HepG2 (cell line): ENCODE data around the gene NDE1. TPM values are rescaled to one million over a fixed set of nuclear protein-coding genes. Genes with fewer than 3 reads are reported as not detected.

ENCODE experiments used
- ATF1 ChIP-seq: IDR thresholded peaks from 2 replicates; pipeline ENCODE4 v1.6.1; 2016; ENCODE audit warnings: mild to moderate bottlenecking, control low read depth
- CC2D1A ChIP-seq: sonication (generic); formaldehyde crosslinking; IDR thresholded peaks from 2 replicates; pipeline ENCODE4 v1.8.1; 2023; ENCODE audit warnings: mild to moderate bottlenecking, missing genetic modification reagents
- ELF1 ChIP-seq: sonication (generic); formaldehyde crosslinking; IDR thresholded peaks from 2 replicates; pipeline ENCODE4 v1.4.0; 2020; ENCODE audit warnings: missing genetic modification reagents
- KDM1A ChIP-seq: IDR thresholded peaks from 2 replicates; pipeline ENCODE4 v1.6.1; 2016; ENCODE audit warnings: missing compliant biosample characterization
- LBX2 ChIP-seq: sonication (generic); formaldehyde crosslinking; IDR thresholded peaks from 2 replicates; pipeline ENCODE4 v1.5.0; 2020; ENCODE audit warnings: missing genetic modification reagents, mild to moderate bottlenecking, borderline replicate concordance
- MIXL1 ChIP-seq: IDR thresholded peaks from 2 replicates; pipeline ENCODE4 v1.6.1; 2016
- PREB ChIP-seq: sonication (generic); formaldehyde crosslinking; IDR thresholded peaks from 2 replicates; pipeline ENCODE4 v1.4.0; 2020; ENCODE audit warnings: missing genetic modification reagents
- SNRNP70 ChIP-seq: fragments of 200-400 bp; formaldehyde crosslinking; IDR thresholded peaks from 2 replicates; pipeline ENCODE4 v1.6.1; 2017; ENCODE audit warnings: mild to moderate bottlenecking, low read depth, low read length, moderate library complexity
- SSRP1 ChIP-seq: IDR thresholded peaks from 2 replicates; pipeline ENCODE4 v1.6.1; 2016; ENCODE audit warnings: control low read depth
- TCF7L2 ChIP-seq: IDR thresholded peaks from 2 replicates; pipeline ENCODE4 v1.6.1; 2011; ENCODE audit warnings: mild to moderate bottlenecking, low read depth, low read length, moderate library complexity
- ZBTB40 ChIP-seq, 2 experiments: fragments of 450-650 bp in 1 of 2; sonication (generic) in 1 of 2; formaldehyde crosslinking in 1 of 2; IDR thresholded peaks; 2 replicates each; pipeline versions ENCODE4 v1.6.1 to v1.8.0; 2016 to 2022; ENCODE audit warnings: antibody characterized with exemption in 1 of 2, mild to moderate bottlenecking in 1 of 2, missing genetic modification reagents in 1 of 2
- ZBTB8A ChIP-seq: sonication (generic); formaldehyde crosslinking; IDR thresholded peaks from 2 replicates; pipeline ENCODE4 v1.4.0; 2020; ENCODE audit warnings: mild to moderate bottlenecking, low read depth, missing genetic modification reagents, borderline replicate concordance
- ZFP36L2 ChIP-seq: sonication (generic); formaldehyde crosslinking; IDR thresholded peaks from 2 replicates; pipeline ENCODE4 v1.4.0; 2020; ENCODE audit warnings: missing genetic modification reagents
- ZNF143 ChIP-seq: sonication (generic); formaldehyde crosslinking; IDR thresholded peaks from 2 replicates; pipeline ENCODE4 v1.4.0; 2020; ENCODE audit warnings: missing genetic modification reagents
- ZNF256 ChIP-seq: sonication (generic); formaldehyde crosslinking; conservative IDR thresholded peaks from 2 replicates; pipeline ENCODE4 v1.4.0; 2020; ENCODE audit warnings: missing genetic modification reagents
- ZNF333 ChIP-seq: sonication (generic); formaldehyde crosslinking; IDR thresholded peaks from 2 replicates; pipeline ENCODE4 v1.4.0; 2020; ENCODE audit warnings: mild to moderate bottlenecking, missing genetic modification reagents, borderline replicate concordance
- ZNF367 ChIP-seq: sonication (generic); formaldehyde crosslinking; IDR thresholded peaks from 2 replicates; pipeline ENCODE4 v1.4.0; 2020; ENCODE audit warnings: missing genetic modification reagents, borderline replicate concordance
- ZNF781 ChIP-seq: sonication (generic); formaldehyde crosslinking; IDR thresholded peaks from 2 replicates; pipeline ENCODE4 v1.5.1; 2020; ENCODE audit warnings: borderline replicate concordance, mild to moderate bottlenecking, missing genetic modification reagents; ENCODE audit errors: not compliant biosample characterization
- polyA plus RNA-seq, 8 experiments: library from polyadenylated mRNA; depleted of rRNA in 3 of 8; stranded (reverse) in 7 of 8; unstranded in 1 of 8; fragments of >200 nt; fragmentation: Illumina TruSeq in 4 of 8; extraction: Trizol in 4 of 8; gene quantifications; 2 replicates each; pipeline versions ENCODE4 v1.2.1 to v1.2.3, GENCODE V29; 2011 to 2016; ENCODE audit warnings: low read depth in 4 of 8, missing spikeins in 1 of 8, mixed read lengths in 1 of 8; ENCODE audit not compliant: insufficient read depth in 1 of 8
- total RNA-seq, 5 experiments: library from RNA; depleted of rRNA; stranded (reverse); fragments of >200 nt; fragmentation: Illumina TruSeq; extraction: Trizol; gene quantifications; 2 replicates each; pipeline ENCODE4 v1.2.3, GENCODE V29; 2016; ENCODE audit warnings: low read depth in 1 of 5

Gene NDE1
- total and polyA plus RNA-seq, 2 of the 13 experiments (the other 11 are each of a cell fraction or from before 2014, with no cell fraction given) = 40.9 to 72.5 TPM

GRCh38 chr16:15608398-15609285 is 41.4 kb upstream of the NDE1 start (continued):
- TF ChIP-seq ATF1 (CRISPR knock-in tag) (no peak), ELF1 (CRISPR knock-in tag) (no peak), ZNF143 (CRISPR knock-in tag) (no peak), SNRNP70 (no peak), CC2D1A (CRISPR knock-in tag) (0 out of 2 replicates have a peak, but pooled peaks have one; percentile 21), ZNF781 (no peak), ZBTB40 (IDR thresholded peaks at IDR 0.05) (no peak), ZBTB40 (CRISPR knock-in tag; IDR thresholded peaks at IDR 0.05) (no peak; the same call in 1 of the 2 replicates), ZNF256 (no peak), ZNF333 (CRISPR knock-in tag) (no peak), PREB (CRISPR knock-in tag) (no peak), ZFP36L2 (CRISPR knock-in tag) (no peak), TCF7L2 (no peak), ZBTB8A (no peak), LBX2 (no peak), ZNF367 (CRISPR knock-in tag) (no peak), MIXL1 (CRISPR knock-in tag) (peak; percentile 92), KDM1A (CRISPR knock-in tag) (no peak; the same call in 1 of the 2 replicates), SSRP1 (CRISPR knock-in tag) (no peak)
